Colon (tissue), 2 donors: ENCODE measurements around the gene CCDC50.

Experiments used
- FAIRE-seq: peaks from 2 replicates; lab custom pipeline; 2012; peaks lifted over from hg19 to GRCh38; lab: Jason Lieb, UNC
- donor health status: control.
- donor health status: control.

Gene CCDC50

DNA sequence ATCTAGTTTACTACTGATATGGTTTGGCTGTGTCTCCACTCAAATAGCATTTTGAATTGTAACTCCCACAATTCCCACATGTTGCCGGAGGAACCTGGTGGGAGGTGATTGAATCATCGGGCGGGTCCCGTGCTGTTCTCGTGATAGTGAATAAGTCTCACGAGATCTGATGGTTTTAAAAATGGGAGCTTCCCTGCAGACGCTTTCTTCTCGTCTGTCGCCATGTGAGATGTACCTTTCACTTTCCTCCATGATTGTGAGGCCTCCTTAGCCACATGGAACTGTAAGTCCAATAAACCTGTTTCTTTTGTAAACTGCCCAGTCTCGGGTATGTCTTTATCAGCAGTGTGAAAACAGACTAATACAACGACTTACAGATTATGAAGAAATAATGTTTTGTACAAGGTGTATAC is 96.1 kb downstream of the CCDC50 start:
- no peak for FAIRE-seq

- no peak for FAIRE-seq
Observed at GRCh38 chr3:191426311-191426710, 97.1 kb downstream of the CCDC50 start.

GRCh38 chr3:191428177-191428576 is 99.0 kb downstream of the CCDC50 start:
- FAIRE-seq: no peak

- no peak for FAIRE-seq
Observed at GRCh38 chr3:191430103-191430502, 100.9 kb downstream of the CCDC50 start.

- no peak for FAIRE-seq
Observed at GRCh38 chr3:191431160-191431822, 102.1 kb downstream of the CCDC50 start.

DNA sequence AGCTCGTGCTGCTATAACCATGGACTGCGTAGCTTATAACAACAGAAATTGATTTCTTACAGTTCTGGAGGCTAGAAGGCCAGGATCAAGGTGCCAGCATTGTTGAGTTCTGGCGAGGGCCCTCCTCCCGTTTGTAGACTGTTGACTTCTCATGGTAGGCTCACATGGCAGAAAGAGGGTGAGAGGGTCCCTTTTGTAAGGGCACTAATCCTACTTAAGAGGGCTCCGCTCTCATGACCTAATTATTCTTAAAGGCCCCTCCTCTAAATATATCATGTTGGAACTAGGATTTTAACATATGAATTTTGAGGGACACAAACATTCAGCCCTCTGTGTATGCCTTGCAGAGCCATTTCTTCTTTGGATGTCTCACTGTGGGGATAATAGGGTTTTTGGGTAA is 103.0 kb downstream of the CCDC50 start:
- FAIRE-seq: no peak

DNA sequence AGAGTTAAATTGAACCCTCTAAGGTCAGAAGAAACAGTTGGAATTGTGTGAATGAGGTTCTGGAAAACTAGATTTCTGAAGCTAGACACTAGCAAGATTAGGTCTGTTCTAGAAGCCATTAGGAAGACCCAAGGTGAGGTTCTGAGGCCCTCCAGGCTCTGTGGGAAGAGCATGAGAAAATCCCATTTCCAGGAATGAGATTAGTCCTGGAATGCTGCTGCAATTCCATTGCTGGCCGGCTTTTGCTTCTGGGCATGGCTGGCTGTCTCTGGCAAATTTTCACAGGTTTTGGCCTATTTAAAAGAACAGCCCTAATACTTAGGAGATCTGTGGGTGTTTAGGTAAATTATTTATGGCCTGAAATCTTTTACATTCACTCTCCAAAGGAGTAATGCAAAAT is 104.8 kb downstream of the CCDC50 start:
- no peak for FAIRE-seq

- no peak for FAIRE-seq
Observed at GRCh38 chr3:191435981-191436380, 106.8 kb downstream of the CCDC50 start.

- FAIRE-seq: no peak
Observed at GRCh38 chr3:191438150-191438814, 109.1 kb downstream of the CCDC50 start.

DNA sequence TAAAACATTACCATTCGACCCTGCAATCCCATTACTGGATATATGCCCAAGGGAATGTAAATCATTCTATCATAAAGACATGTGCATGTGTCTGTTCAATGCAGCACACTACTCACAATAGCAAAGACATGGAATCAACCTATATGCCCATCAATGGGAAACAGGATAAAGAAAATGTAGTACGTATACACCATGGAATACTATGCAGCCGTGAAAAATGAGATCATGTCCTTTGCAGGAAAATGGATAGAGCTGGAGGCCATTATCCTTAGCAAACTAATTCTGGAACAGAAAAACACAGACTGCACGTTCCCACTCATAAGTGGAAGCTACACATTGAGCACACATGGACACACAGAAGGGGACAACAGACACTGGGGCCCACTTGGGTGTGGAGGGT is 111.3 kb downstream of the CCDC50 start:
- FAIRE-seq: no peak

GRCh38 chr3:191441687-191442086 is 112.5 kb downstream of the CCDC50 start:
- no peak for FAIRE-seq

- FAIRE-seq: no peak
Observed at GRCh38 chr3:191444569-191444968, 115.4 kb downstream of the CCDC50 start.
